NCI-H82 (cell line): ENCODE data around the gene PLEKHG5.
A peak's percentile ranks its signal among the peaks of the same experiment; 100 is the strongest.
"Not testable (repeated sequence)": the region's sequence is repeated elsewhere in the genome, so short reads cannot be mapped to it uniquely, and the experiment has no call there.

ENCODE experiments used
- DNase-seq: peaks from one replicate; lab custom pipeline; 2025; lab: John Stamatoyannopoulos, UW

PLEKHG5 gene

GRCh38 chr1:6461538-6462411 is 29.7 kb downstream of the PLEKHG5 start:
- no peak for DNase-seq

- no peak for DNase-seq
Observed at GRCh38 chr1:6461051-6461530, 30.4 kb downstream of the PLEKHG5 start.

GRCh38 chr1:6460301-6461050 is 31.0 kb downstream of the PLEKHG5 start:
- no peak for DNase-seq

GRCh38 chr1:6459850-6460265 is 31.6 kb downstream of the PLEKHG5 start:
- DNase-seq, result peak; percentile 27

GRCh38 chr1:6456800-6457466 is 34.5 kb downstream of the PLEKHG5 start:
- no peak for DNase-seq

- DNase-seq, result not testable (repeated sequence)
Observed at GRCh38 chr1:6455752-6456520, 35.5 kb downstream of the PLEKHG5 start.

- no peak for DNase-seq
Observed at GRCh38 chr1:6454856-6455751, 36.4 kb downstream of the PLEKHG5 start.

- DNase-seq, result not testable (repeated sequence)
Observed at GRCh38 chr1:6453895-6454855, 37.3 kb downstream of the PLEKHG5 start.

- DNase-seq, result peak; percentile 25
Observed at GRCh38 chr1:6450943-6451373, 40.5 kb downstream of the PLEKHG5 start.

GRCh38 chr1:6450486-6450885 is 41.0 kb downstream of the PLEKHG5 start:
- not testable (repeated sequence) for DNase-seq

GRCh38 chr1:6450005-6450450 is 41.4 kb downstream of the PLEKHG5 start:
- DNase-seq, result no peak

- DNase-seq, result peak; percentile 58
Observed at GRCh38 chr1:6448749-6449631, 42.5 kb downstream of the PLEKHG5 start.

GRCh38 chr1:6447818-6448748 is 43.4 kb downstream of the PLEKHG5 start:
- peak; percentile 34 for DNase-seq

- no peak for DNase-seq
Observed at GRCh38 chr1:6447016-6447817, 44.2 kb downstream of the PLEKHG5 start.

- DNase-seq, result no peak
Observed at GRCh38 chr1:6446665-6447015, 44.8 kb downstream of the PLEKHG5 start.

- DNase-seq, result not testable (repeated sequence)
Observed at GRCh38 chr1:6445929-6446328, 45.5 kb downstream of the PLEKHG5 start.
